Mammary epithelial cell (primary cell): ENCODE results near the gene RSPH9.

Experiments
- CTCF ChIP-seq, 2 donors: IDR thresholded peaks in 1 of 2; conservative IDR thresholded peaks in 1 of 2; 2 replicates each; pipeline ENCODE4 v1.5.1; 2011 to 2012; ENCODE audit warnings: inconsistent platforms in 2 of 2, low read length in 2 of 2, mild to moderate bottlenecking in 2 of 2, control low read depth in 1 of 2, low read depth in 1 of 2; ENCODE audit not compliant: insufficient read depth in 1 of 2; ENCODE audit errors: extremely low read depth in 1 of 2
- EZH2 ChIP-seq: IDR thresholded peaks from 2 replicates; pipeline ENCODE4 v1.6.1; 2012; ENCODE audit warnings: low read length, inconsistent platforms, borderline replicate concordance

- no peak for TF ChIP-seq CTCF (conservative IDR thresholded peaks at IDR 0.05 in 1 of 2, IDR thresholded peaks at IDR 0.05 in 1 of 2; ENCODE audit: extremely low read depth in 1 of 2, insufficient read depth in 1 of 2, low read depth in 1 of 2, low read length in 2 of 2)
- TF ChIP-seq EZH2: no peak
These were observed 76.2 kb downstream of the RSPH9 start for GRCh38 chr6:43720999-43721398.
